Neuronal stem cell (in vitro differentiated cells): Measurements from ENCODE around the gene SPDYC.

ENCODE experiments used
- DNase-seq: peaks from one replicate; pipeline ENCODE4 v3.0.0-alpha.2; 2013; ENCODE audit warnings: low spot score
- H2AFZ ChIP-seq: one replicate; pipeline ENCODE4 v1.6.1; 2013; ENCODE audit warnings: mild to moderate bottlenecking, low read length, inconsistent platforms
- H2AK5ac ChIP-seq: 2 replicates; pipeline ENCODE4 v1.6.1; 2013; ENCODE audit warnings: low read depth, mild to moderate bottlenecking, inconsistent platforms, low read length, moderate library complexity, mixed read lengths
- H2BK120ac ChIP-seq: 2 replicates; pipeline ENCODE4 v1.6.1; 2013; ENCODE audit warnings: low read depth, mild to moderate bottlenecking, inconsistent platforms, low read length, moderate library complexity, mixed read lengths
- H2BK12ac ChIP-seq: one replicate; pipeline ENCODE4 v1.6.1; 2013; ENCODE audit warnings: low read length, inconsistent platforms
- H2BK15ac ChIP-seq: 2 replicates; pipeline ENCODE4 v1.6.1; 2013; ENCODE audit warnings: mild to moderate bottlenecking, low read length, inconsistent platforms, mixed read lengths
- H2BK5ac ChIP-seq: one replicate; pipeline ENCODE4 v1.6.1; 2013; ENCODE audit warnings: inconsistent platforms, mild to moderate bottlenecking, low read length, moderate library complexity
- H3K14ac ChIP-seq: one replicate; pipeline ENCODE4 v1.6.1; 2013; ENCODE audit warnings: low read length, inconsistent platforms
- H3K18ac ChIP-seq: 2 replicates; pipeline ENCODE4 v1.6.1; 2013; ENCODE audit warnings: low read length, inconsistent platforms
- H3K23ac ChIP-seq: 2 replicates; pipeline ENCODE4 v1.6.1; 2013; ENCODE audit warnings: low read depth, mild to moderate bottlenecking, mixed read lengths, low read length, inconsistent platforms; ENCODE audit not compliant: poor library complexity
- H3K27ac ChIP-seq: replicated peaks from 3 replicates; pipeline ENCODE4 v1.5.1; 2013; ENCODE audit warnings: low read length, inconsistent platforms
- H3K27me3 ChIP-seq, 3 experiments: 2 replicates each; pipeline ENCODE4 v1.6.1; 2013; ENCODE audit warnings: low read length in 3 of 3, mild to moderate bottlenecking in 2 of 3, inconsistent platforms in 1 of 3, low read depth in 1 of 3, mixed read lengths in 1 of 3, moderate library complexity in 1 of 3; ENCODE audit not compliant: control insufficient read depth in 3 of 3, insufficient read depth in 3 of 3
- H3K36me3 ChIP-seq, 2 donors: replicated peaks in 1 of 2; 2 replicates each; pipeline ENCODE4 v1.6.1; 2013; ENCODE audit warnings: low read length in 2 of 2; ENCODE audit not compliant: control insufficient read depth in 2 of 2, insufficient read depth in 2 of 2
- H3K4ac ChIP-seq: 2 replicates; pipeline ENCODE4 v1.6.1; 2013; ENCODE audit warnings: inconsistent platforms, mild to moderate bottlenecking, low read length, moderate library complexity
- H3K4me1 ChIP-seq, 2 donors: 1 replicate in 1 of 2; 2 replicates in 1 of 2; pipeline ENCODE4 v1.6.1; 2013; ENCODE audit warnings: low read length in 2 of 2, low read depth in 1 of 2; ENCODE audit not compliant: control insufficient read depth in 2 of 2, insufficient read depth in 1 of 2
- H3K4me2 ChIP-seq: one replicate; pipeline ENCODE4 v1.6.1; 2013; ENCODE audit warnings: mild to moderate bottlenecking, low read length, inconsistent platforms; ENCODE audit not compliant: insufficient read depth, poor library complexity, severe bottlenecking
- H3K4me3 ChIP-seq, 2 donors: 2 replicates each; pipeline ENCODE4 v1.5.1; 2013; ENCODE audit warnings: low read length in 2 of 2, mild to moderate bottlenecking in 2 of 2, inconsistent platforms in 1 of 2, moderate library complexity in 1 of 2
- H3K79me1 ChIP-seq: one replicate; pipeline ENCODE4 v1.6.1; 2013; ENCODE audit warnings: low read depth, mild to moderate bottlenecking, inconsistent platforms, low read length, moderate library complexity
- H3K9ac ChIP-seq: one replicate; pipeline ENCODE4 v1.6.1; 2013; ENCODE audit warnings: mild to moderate bottlenecking, low read depth, low read length, inconsistent platforms; ENCODE audit not compliant: poor library complexity
- H3K9me3 ChIP-seq, 2 donors: replicated peaks in 1 of 2; 2 replicates each; pipeline versions ENCODE3 to v1.6.1; 2013; ENCODE audit warnings: low read length in 2 of 2, mild to moderate bottlenecking in 2 of 2, inconsistent platforms in 1 of 2, low read depth in 1 of 2, mixed read lengths in 1 of 2, moderate library complexity in 1 of 2; ENCODE audit not compliant: control insufficient read depth in 2 of 2, insufficient read depth in 1 of 2
- H4K8ac ChIP-seq: one replicate; pipeline ENCODE4 v1.6.1; 2013; ENCODE audit warnings: low read depth, mild to moderate bottlenecking, inconsistent platforms, low read length, moderate library complexity
- H4K91ac ChIP-seq: one replicate; pipeline ENCODE4 v1.6.1; 2013; ENCODE audit warnings: low read length, low read depth, mild to moderate bottlenecking, inconsistent platforms; ENCODE audit not compliant: poor library complexity
- WGBS, 2 donors: extraction: QIAGEN DNeasy Blood & Tissue Kit; methylation state at CpG; one replicate each; pipeline ENCODE4 v1.1.7; 2013; ENCODE audit warnings: missing lambda C conversion rate in 2 of 2, mixed read lengths in 1 of 2; ENCODE audit not compliant: insufficient read length in 2 of 2, insufficient replicate concordance in 1 of 2; ENCODE audit errors: extremely low coverage in 2 of 2; 5-methylcytosine and 5-hydroxymethylcytosine counted together

The SPDYC gene

DNA sequence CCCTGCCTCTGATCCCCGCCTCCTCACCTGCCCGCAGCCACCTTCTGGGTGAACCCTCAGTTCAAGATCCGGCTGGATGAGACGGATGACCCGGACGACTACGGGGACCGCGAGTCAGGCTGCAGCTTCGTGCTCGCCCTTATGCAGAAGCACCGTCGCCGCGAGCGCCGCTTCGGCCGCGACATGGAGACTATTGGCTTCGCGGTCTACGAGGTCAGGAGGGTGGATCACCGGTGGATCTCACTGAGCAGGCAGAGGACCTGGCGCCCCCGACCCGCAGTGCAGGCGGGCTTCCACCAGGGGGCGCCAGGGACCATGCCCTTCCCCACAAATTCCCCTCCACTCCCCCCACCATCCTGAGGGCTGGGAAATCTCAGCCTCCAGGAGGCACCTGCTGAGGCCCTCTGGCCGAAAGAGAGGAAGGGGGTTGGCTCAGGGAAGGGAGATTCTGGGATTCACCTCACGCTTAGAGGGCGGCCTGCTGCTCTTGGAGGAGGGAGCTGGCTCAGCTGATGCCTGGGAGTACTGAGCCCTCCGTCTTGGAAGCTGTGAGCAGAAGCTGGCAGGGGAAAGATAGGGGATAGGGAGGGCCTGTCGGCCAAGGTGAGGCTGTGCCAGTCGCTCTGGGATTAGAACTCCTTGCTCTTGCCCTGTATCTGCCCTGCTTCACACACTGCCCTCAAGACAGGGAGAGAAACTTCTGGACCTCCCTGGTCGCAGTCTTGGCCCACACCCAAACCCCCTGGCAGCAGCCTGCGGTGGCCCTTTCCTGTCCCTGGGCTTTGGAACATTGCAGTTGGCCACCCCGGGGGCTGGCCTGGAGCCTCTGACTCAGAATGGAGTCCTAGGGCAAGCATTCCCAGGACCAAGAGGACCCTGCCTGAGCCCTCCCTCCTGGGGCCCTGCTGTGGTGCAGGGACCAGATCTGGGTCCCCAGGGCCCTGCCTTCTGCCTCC lies 34.9 kb downstream of the SPDYC start:
- no peak overlapping the region for H3K4me3 ChIP-seq
- H3K27me3 ChIP-seq, result no peaks in the 10 kb centered on the region
- H3K4me1 ChIP-seq, result peaks cover 0 to 3% of the 10 kb centered on the region in 2 donors
- H2AFZ ChIP-seq, result no peak overlapping the region
- peak overlapping the region; percentile 57 for H2AK5ac ChIP-seq
- peak; percentile 73 for DNase-seq
- H4K91ac ChIP-seq, result no peak overlapping the region
- H3K36me3 ChIP-seq, result peaks cover 8 to 36% of the 10 kb centered on the region in 2 donors
- no peak overlapping the region for H2BK15ac ChIP-seq
- no peaks in the 10 kb centered on the region for H3K79me1 ChIP-seq
- H3K9me3 ChIP-seq, result peaks cover 0 to 2% of the 10 kb centered on the region in 2 donors
- peak overlapping the region; percentile 62 for H3K18ac ChIP-seq
- peak overlapping the region; percentile 17 for H3K9ac ChIP-seq
- H2BK120ac ChIP-seq, result no peak overlapping the region
- no peak overlapping the region for H2BK5ac ChIP-seq
- WGBS, 2 donors, result no CpG with 5 or more reads among the region's 38 CpGs
- peak overlapping the region; percentile 18 for H2BK12ac ChIP-seq
- H3K23ac ChIP-seq, result peak overlapping the region; percentile 3
- H3K4me2 ChIP-seq, result no peak overlapping the region
- H3K27ac ChIP-seq, result no peak overlapping the region
- no peak overlapping the region for H4K8ac ChIP-seq
- no peak overlapping the region for H3K14ac ChIP-seq
- no peak overlapping the region for H3K4ac ChIP-seq

DNA sequence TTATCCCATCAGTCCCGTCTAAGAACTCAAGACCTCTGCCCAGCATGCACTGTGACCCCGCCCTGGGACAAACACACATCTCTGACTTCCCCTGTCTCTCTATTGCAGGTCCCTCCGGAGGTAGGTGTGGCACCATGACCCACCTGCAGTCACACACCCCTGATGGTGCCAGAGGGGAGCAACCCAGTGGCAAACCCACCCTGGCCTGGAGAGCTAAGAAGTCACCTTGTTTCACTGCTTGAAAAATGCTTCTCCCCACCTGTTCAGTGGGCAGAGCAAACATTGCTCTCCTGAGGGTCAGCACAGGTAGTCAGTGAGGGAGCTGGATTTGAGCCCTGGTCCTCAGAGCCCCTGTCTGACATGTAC lies 35.6 kb downstream of the SPDYC start:
- H3K4me2 ChIP-seq, result no peak overlapping the region
- H2BK15ac ChIP-seq, result no peak overlapping the region
- peak overlapping the region; percentile 57 for H2AK5ac ChIP-seq
- no peak overlapping the region for H2BK12ac ChIP-seq
- WGBS, 2 donors, result no CpG with 5 or more reads among the region's 3 CpGs
- peak overlapping the region; percentile 29 for H3K23ac ChIP-seq
- H2BK120ac ChIP-seq, result no peak overlapping the region
- H4K91ac ChIP-seq, result no peak overlapping the region
- H3K9me3 ChIP-seq, result peaks cover 0 to 2% of the 10 kb centered on the region in 2 donors
- no peak for DNase-seq
- H3K14ac ChIP-seq, result no peak overlapping the region
- H3K4ac ChIP-seq, result no peak overlapping the region
- H3K4me1 ChIP-seq, result peaks cover 0 to 3% of the 10 kb centered on the region in 2 donors
- no peak overlapping the region for H3K18ac ChIP-seq
- no peaks in the 10 kb centered on the region for H3K27me3 ChIP-seq
- H4K8ac ChIP-seq, result no peak overlapping the region
- H2AFZ ChIP-seq, result no peak overlapping the region
- H3K36me3 ChIP-seq, result peaks cover 12 to 42% of the 10 kb centered on the region in 2 donors
- no peak overlapping the region for H2BK5ac ChIP-seq
- no peaks in the 10 kb centered on the region for H3K79me1 ChIP-seq
- H3K9ac ChIP-seq, result no peak overlapping the region
- H3K27ac ChIP-seq, result no peak overlapping the region
- H3K4me3 ChIP-seq, result no peak overlapping the region

DNA sequence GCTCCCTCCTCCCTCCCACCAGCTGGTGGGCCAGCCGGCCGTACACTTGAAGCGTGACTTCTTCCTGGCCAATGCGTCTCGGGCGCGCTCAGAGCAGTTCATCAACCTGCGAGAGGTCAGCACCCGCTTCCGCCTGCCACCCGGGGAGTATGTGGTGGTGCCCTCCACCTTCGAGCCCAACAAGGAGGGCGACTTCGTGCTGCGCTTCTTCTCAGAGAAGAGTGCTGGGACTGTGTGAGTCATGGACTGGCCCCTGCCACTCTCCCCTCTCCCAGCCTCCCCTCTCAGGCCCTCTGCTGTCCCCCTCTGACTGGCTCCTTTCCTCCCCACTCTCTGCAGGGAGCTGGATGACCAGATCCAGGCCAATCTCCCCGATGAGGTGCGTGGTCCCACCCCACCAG lies 36.4 kb downstream of the SPDYC start:
- Histone ChIP-seq H2BK5ac (no peak overlapping the region), H3K9ac (no peak overlapping the region), H3K18ac (no peak overlapping the region), H2AFZ (no peak overlapping the region), H2BK15ac (no peak overlapping the region), H3K4ac (no peak overlapping the region), H3K14ac (no peak overlapping the region), H4K91ac (no peak overlapping the region), H3K4me2 (no peak overlapping the region), H3K36me3 (peaks cover 12 to 49% of the 10 kb centered on the region in 2 donors), H3K9me3 (peaks cover 0 to 2% of the 10 kb centered on the region in 2 donors), H3K79me1 (no peaks in the 10 kb centered on the region), H3K27me3 (no peaks in the 10 kb centered on the region), H3K4me3 (no peak overlapping the region), H2BK120ac (no peak overlapping the region), H3K27ac (no peak overlapping the region), H3K23ac (no peak overlapping the region), H4K8ac (no peak overlapping the region), H2AK5ac (peak overlapping the region; percentile 19), H2BK12ac (no peak overlapping the region), H3K4me1 (peaks cover 0 to 3% of the 10 kb centered on the region in 2 donors)
- no CpG with 5 or more reads among the region's 17 CpGs for WGBS, 2 donors
- no peak for DNase-seq

DNA sequence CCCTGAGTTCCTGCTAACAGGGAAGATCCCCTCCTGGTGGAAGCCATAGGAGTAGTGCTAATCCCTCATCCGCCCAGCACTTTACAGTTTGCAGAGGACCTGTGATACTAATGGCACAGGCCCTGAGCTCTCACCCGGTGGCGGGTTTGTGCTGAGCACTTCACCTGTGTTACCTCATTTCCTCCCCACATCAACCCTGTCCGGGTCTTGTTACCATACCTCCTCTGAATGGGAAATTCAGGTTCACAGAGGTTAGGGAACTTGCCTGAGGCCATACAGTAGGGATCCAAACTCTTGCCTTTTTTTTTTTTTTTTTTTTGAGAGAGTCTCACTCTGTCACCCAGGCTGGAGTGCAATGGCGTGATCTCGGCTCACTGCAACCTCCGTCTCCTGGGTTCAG lies 36.9 kb downstream of the SPDYC start:
- Histone ChIP-seq H2BK120ac (no peak overlapping the region), H2AK5ac (peak overlapping the region; percentile 19), H3K9me3 (peaks cover 0 to 2% of the 10 kb centered on the region in 2 donors), H3K4me3 (no peak overlapping the region), H3K14ac (no peak overlapping the region), H3K36me3 (peaks cover 12 to 50% of the 10 kb centered on the region in 2 donors), H3K27ac (no peak overlapping the region), H3K4me1 (peaks cover 0 to 3% of the 10 kb centered on the region in 2 donors), H4K8ac (no peak overlapping the region), H2BK5ac (no peak overlapping the region), H3K9ac (no peak overlapping the region), H2BK15ac (no peak overlapping the region), H3K27me3 (no peaks in the 10 kb centered on the region), H2AFZ (no peak overlapping the region), H3K4ac (no peak overlapping the region), H3K4me2 (no peak overlapping the region), H4K91ac (no peak overlapping the region), H2BK12ac (no peak overlapping the region), H3K18ac (no peak overlapping the region), H3K23ac (no peak overlapping the region), H3K79me1 (no peaks in the 10 kb centered on the region)
- WGBS, 2 donors, result no CpG with 5 or more reads among the region's 7 CpGs
- no peak for DNase-seq
